Measurements from ENCODE around the gene TUBB3.
"Not testable (repeated sequence)": the region's sequence is repeated elsewhere in the genome, so short reads cannot be mapped to it uniquely, and the experiment has no call there.

Gene TUBB3

GRCh38 chr16:89935620-89936019 lies 12.5 kb downstream of the TUBB3 start:
- not testable (repeated sequence) for H3K9me3 ChIP-seq (ENCODE audit: control insufficient read depth, low read length); H3K4me1 ChIP-seq (ENCODE audit: control insufficient read depth, insufficient read depth, low read length); DNase-seq (ENCODE audit: low read depth); H3K4me3 ChIP-seq (ENCODE audit: low read length); H3K9ac ChIP-seq (ENCODE audit: low read length); H3K27me3 ChIP-seq (replicated peaks; ENCODE audit: control insufficient read depth, insufficient read depth, low read length)
- H3K36me3 ChIP-seq (ENCODE audit: control insufficient read depth, insufficient read depth, low read length, severe bottlenecking), result peaks cover 36% of the 10 kb centered on the region

GRCh38 chr16:89936034-89936433 lies 12.9 kb downstream of the TUBB3 start:
- H3K9me3 ChIP-seq (ENCODE audit: control insufficient read depth, low read length), result no peaks in the 10 kb centered on the region
- H3K27me3 ChIP-seq (replicated peaks; ENCODE audit: control insufficient read depth, insufficient read depth, low read length), result no peaks in the 10 kb centered on the region
- no peak overlapping the region for H3K4me3 ChIP-seq (ENCODE audit: low read length)
- H3K9ac ChIP-seq (ENCODE audit: low read length), result no peak overlapping the region
- peaks cover 36% of the 10 kb centered on the region for H3K36me3 ChIP-seq (ENCODE audit: control insufficient read depth, insufficient read depth, low read length, severe bottlenecking)
- no peak for DNase-seq (ENCODE audit: low read depth)
- H3K4me1 ChIP-seq (ENCODE audit: control insufficient read depth, insufficient read depth, low read length), result no peaks in the 10 kb centered on the region

GRCh38 chr16:89936508-89936907 lies 13.4 kb downstream of the TUBB3 start:
- Histone ChIP-seq H3K27me3 (replicated peaks; ENCODE audit: control insufficient read depth, insufficient read depth, low read length) (no peaks in the 10 kb centered on the region), H3K36me3 (ENCODE audit: control insufficient read depth, insufficient read depth, low read length, severe bottlenecking) (peaks cover 36% of the 10 kb centered on the region), H3K4me1 (ENCODE audit: control insufficient read depth, insufficient read depth, low read length) (no peaks in the 10 kb centered on the region), H3K4me3 (ENCODE audit: low read length) (no peak overlapping the region), H3K9me3 (ENCODE audit: control insufficient read depth, low read length) (no peaks in the 10 kb centered on the region), H3K9ac (ENCODE audit: low read length) (no peak overlapping the region)
- no peak for DNase-seq (ENCODE audit: low read depth)

- DNase-seq (ENCODE audit: low read depth), result no peak
- Histone ChIP-seq H3K4me3 (ENCODE audit: low read length) (no peak overlapping the region), H3K9me3 (ENCODE audit: control insufficient read depth, low read length) (no peaks in the 10 kb centered on the region), H3K27me3 (replicated peaks; ENCODE audit: control insufficient read depth, insufficient read depth, low read length) (no peaks in the 10 kb centered on the region), H3K4me1 (ENCODE audit: control insufficient read depth, insufficient read depth, low read length) (no peaks in the 10 kb centered on the region), H3K9ac (ENCODE audit: low read length) (no peak overlapping the region), H3K36me3 (ENCODE audit: control insufficient read depth, insufficient read depth, low read length, severe bottlenecking) (peaks cover 33% of the 10 kb centered on the region)
Observed at GRCh38 chr16:89936981-89937380, 13.8 kb downstream of the TUBB3 start.

- no peak overlapping the region for H3K4me3 ChIP-seq (ENCODE audit: low read length)
- H3K27me3 ChIP-seq (replicated peaks; ENCODE audit: control insufficient read depth, insufficient read depth, low read length), result no peaks in the 10 kb centered on the region
- no peak overlapping the region for H3K9ac ChIP-seq (ENCODE audit: low read length)
- H3K9me3 ChIP-seq (ENCODE audit: control insufficient read depth, low read length), result no peaks in the 10 kb centered on the region
- peaks cover 24% of the 10 kb centered on the region for H3K36me3 ChIP-seq (ENCODE audit: control insufficient read depth, insufficient read depth, low read length, severe bottlenecking)
- DNase-seq (ENCODE audit: low read depth), result no peak
- H3K4me1 ChIP-seq (ENCODE audit: control insufficient read depth, insufficient read depth, low read length), result no peaks in the 10 kb centered on the region
Observed at GRCh38 chr16:89938175-89938885, 15.2 kb downstream of the TUBB3 start.

- no peak for DNase-seq (ENCODE audit: low read depth)
- Histone ChIP-seq H3K4me1 (ENCODE audit: control insufficient read depth, insufficient read depth, low read length) (peaks cover 5% of the 10 kb centered on the region), H3K36me3 (ENCODE audit: control insufficient read depth, insufficient read depth, low read length, severe bottlenecking) (no peaks in the 10 kb centered on the region), H3K4me3 (ENCODE audit: low read length) (no peak overlapping the region), H3K9me3 (ENCODE audit: control insufficient read depth, low read length) (no peaks in the 10 kb centered on the region), H3K27me3 (replicated peaks; ENCODE audit: control insufficient read depth, insufficient read depth, low read length) (peaks cover 7% of the 10 kb centered on the region), H3K9ac (ENCODE audit: low read length) (no peak overlapping the region)
Observed at GRCh38 chr16:89944773-89945172, 21.6 kb downstream of the TUBB3 start.

GRCh38 chr16:89945654-89946053 lies 22.5 kb downstream of the TUBB3 start:
- DNase-seq (ENCODE audit: low read depth), result no peak
- H3K9ac ChIP-seq (ENCODE audit: low read length), result no peak overlapping the region
- H3K27me3 ChIP-seq (replicated peaks; ENCODE audit: control insufficient read depth, insufficient read depth, low read length), result peaks cover 7% of the 10 kb centered on the region

GRCh38 chr16:89946515-89946914 lies 23.4 kb downstream of the TUBB3 start:
- Histone ChIP-seq H3K27me3 (replicated peaks; ENCODE audit: control insufficient read depth, insufficient read depth, low read length) (peaks cover 7% of the 10 kb centered on the region), H3K9me3 (ENCODE audit: control insufficient read depth, low read length) (no peaks in the 10 kb centered on the region), H3K36me3 (ENCODE audit: control insufficient read depth, insufficient read depth, low read length, severe bottlenecking) (no peaks in the 10 kb centered on the region), H3K9ac (ENCODE audit: low read length) (no peak overlapping the region), H3K4me3 (ENCODE audit: low read length) (no peak overlapping the region), H3K4me1 (ENCODE audit: control insufficient read depth, insufficient read depth, low read length) (peaks cover 6% of the 10 kb centered on the region)
- DNase-seq (ENCODE audit: low read depth), result no peak

More at GRCh38 chr16:89945654-89946053, 22.5 kb downstream of the TUBB3 start:
- H3K36me3 ChIP-seq (ENCODE audit: control insufficient read depth, insufficient read depth, low read length, severe bottlenecking), result no peaks in the 10 kb centered on the region
- no peaks in the 10 kb centered on the region for H3K9me3 ChIP-seq (ENCODE audit: control insufficient read depth, low read length)
- H3K4me1 ChIP-seq (ENCODE audit: control insufficient read depth, insufficient read depth, low read length), result peaks cover 6% of the 10 kb centered on the region
- H3K4me3 ChIP-seq (ENCODE audit: low read length), result no peak overlapping the region

GRCh38 chr16:89949121-89949742 lies 26.1 kb downstream of the TUBB3 start:
- H3K36me3 ChIP-seq (ENCODE audit: control insufficient read depth, insufficient read depth, low read length, severe bottlenecking), result no peaks in the 10 kb centered on the region
- peaks cover 7% of the 10 kb centered on the region for H3K27me3 ChIP-seq (replicated peaks; ENCODE audit: control insufficient read depth, insufficient read depth, low read length)
- peak; percentile 39 for DNase-seq (ENCODE audit: low read depth)
- H3K4me3 ChIP-seq (ENCODE audit: low read length), result peak overlapping the region; percentile 83
- H3K4me1 ChIP-seq (ENCODE audit: control insufficient read depth, insufficient read depth, low read length), result peaks cover 6% of the 10 kb centered on the region
- H3K9ac ChIP-seq (ENCODE audit: low read length), result peak overlapping the region; percentile 84
- no peaks in the 10 kb centered on the region for H3K9me3 ChIP-seq (ENCODE audit: control insufficient read depth, low read length)

GRCh38 chr16:89949756-89950155 lies 26.6 kb downstream of the TUBB3 start:
- Histone ChIP-seq H3K36me3 (ENCODE audit: control insufficient read depth, insufficient read depth, low read length, severe bottlenecking) (no peaks in the 10 kb centered on the region), H3K27me3 (replicated peaks; ENCODE audit: control insufficient read depth, insufficient read depth, low read length) (peaks cover 7% of the 10 kb centered on the region), H3K4me3 (ENCODE audit: low read length) (peak overlapping the region; percentile 83), H3K9me3 (ENCODE audit: control insufficient read depth, low read length) (no peaks in the 10 kb centered on the region), H3K4me1 (ENCODE audit: control insufficient read depth, insufficient read depth, low read length) (peaks cover 6% of the 10 kb centered on the region), H3K9ac (ENCODE audit: low read length) (peak overlapping the region; percentile 84)
- DNase-seq (ENCODE audit: low read depth), result no peak

GRCh38 chr16:89951509-89951908 lies 28.4 kb downstream of the TUBB3 start:
- Histone ChIP-seq H3K9me3 (ENCODE audit: control insufficient read depth, low read length) (no peaks in the 10 kb centered on the region), H3K27me3 (replicated peaks; ENCODE audit: control insufficient read depth, insufficient read depth, low read length) (no peaks in the 10 kb centered on the region), H3K4me3 (ENCODE audit: low read length) (no peak overlapping the region), H3K4me1 (ENCODE audit: control insufficient read depth, insufficient read depth, low read length) (peaks cover 6% of the 10 kb centered on the region), H3K36me3 (ENCODE audit: control insufficient read depth, insufficient read depth, low read length, severe bottlenecking) (peaks cover 9% of the 10 kb centered on the region), H3K9ac (ENCODE audit: low read length) (no peak overlapping the region)
- no peak for DNase-seq (ENCODE audit: low read depth)
